Measurements from ENCODE around the gene UVRAG. TPM values are rescaled to one million over a fixed set of nuclear protein-coding genes. Genes with fewer than 3 reads are reported as not detected.
A peak's percentile ranks its signal among the peaks of the same experiment; 100 is the strongest.

Gene UVRAG
- total and polyA plus RNA-seq, 2 of the 13 experiments (the other 11 are each of a cell fraction or from before 2014, with no cell fraction given), result 9.7 to 17.3 TPM

GRCh38 chr11:76148941-76149613 lies 334.1 kb downstream of the UVRAG start (continued):
- TF ChIP-seq EHMT2 (IDR thresholded peaks at IDR 0.05; ENCODE audit: borderline replicate concordance, low read depth, low read length), result no peak
- TF ChIP-seq ZNF780A (CRISPR knock-in tag; IDR thresholded peaks at IDR 0.05), result no peak
- peak; percentile 48 for TF ChIP-seq PATZ1 (CRISPR knock-in tag; IDR thresholded peaks at IDR 0.05)
- TF ChIP-seq ZNF580 (CRISPR knock-in tag; IDR thresholded peaks at IDR 0.05; ENCODE audit: borderline replicate concordance, low read depth), result 0 out of 2 replicates have a peak, but pooled peaks have one; percentile 34
- TF ChIP-seq ZNF704 (CRISPR knock-in tag; IDR thresholded peaks at IDR 0.05; ENCODE audit: borderline replicate concordance), result no peak
- TF ChIP-seq SMAD1 (CRISPR knock-in tag; IDR thresholded peaks at IDR 0.05; ENCODE audit: borderline replicate concordance, low read depth), result no peak
- TF ChIP-seq SMAD9 (CRISPR knock-in tag; IDR thresholded peaks at IDR 0.05), result no peak
- no peak for TF ChIP-seq CBX1 (IDR thresholded peaks at IDR 0.05; ENCODE audit: low read depth)
- TF ChIP-seq PTBP1 (IDR thresholded peaks at IDR 0.05; ENCODE audit: low read depth, low read length, poor library complexity, severe bottlenecking), result no peak
- TF ChIP-seq TFDP1 (CRISPR knock-in tag; IDR thresholded peaks at IDR 0.05; ENCODE audit: borderline replicate concordance), result no peak
- TF ChIP-seq RNF2 (conservative IDR thresholded peaks at IDR 0.05; ENCODE audit: low read depth), result no peak
- TF ChIP-seq XRCC5 (optimal IDR thresholded peaks at IDR 0.05; ENCODE audit: low read length), result peak; percentile 20
- no peak for TF ChIP-seq FOXO4 (CRISPR knock-in tag; conservative IDR thresholded peaks at IDR 0.05)
- no peak for TF ChIP-seq KDM5A (IDR thresholded peaks at IDR 0.05; ENCODE audit: borderline replicate concordance, low read length)
- TF ChIP-seq PLSCR1 (CRISPR knock-in tag; IDR thresholded peaks at IDR 0.05; ENCODE audit: borderline replicate concordance), result no peak
- no peak for TF ChIP-seq ZNF225 (CRISPR knock-in tag; IDR thresholded peaks at IDR 0.05)
- no peak for TF ChIP-seq ZSCAN31 (CRISPR knock-in tag; IDR thresholded peaks at IDR 0.05; ENCODE audit: low read depth)
- TF ChIP-seq TCF7 (IDR thresholded peaks at IDR 0.05; ENCODE audit: low read depth), result peak; percentile 34; the same call in 1 of the 2 replicates
- TF ChIP-seq CENPBD1 (CRISPR knock-in tag; IDR thresholded peaks at IDR 0.05; ENCODE audit: borderline replicate concordance, low read depth), result no peak
- TF ChIP-seq RXRB (CRISPR knock-in tag; IDR thresholded peaks at IDR 0.05; ENCODE audit: borderline replicate concordance), result peak; percentile 73
- no peak for TF ChIP-seq SPEN (CRISPR knock-in tag; IDR thresholded peaks at IDR 0.05; ENCODE audit: low read depth)
- no peak for TF ChIP-seq KLF13 (CRISPR knock-in tag; IDR thresholded peaks at IDR 0.05)

All from HepG2 (cell line).